Upper lobe of right lung (tissue), 1 donor: ENCODE data around the gene SPIN1. TPM values are rescaled to one million over a fixed set of nuclear protein-coding genes. Genes with fewer than 3 reads are reported as not detected.

Experiments used
- ATAC-seq: fragments of 200-7000 bp; cut with Tn5 transposase; one replicate; pipeline ENCODE4 v1.9.1; 2020; ENCODE audit warnings: mild to moderate bottlenecking, moderate library complexity
- DNase-seq: peaks from one replicate; pipeline ENCODE4 v3.0.0-alpha.2; 2020
- H3K27ac ChIP-seq: fragments of 200-600 bp; one replicate; pipeline ENCODE4 v1.8.0; 2022
- H3K27me3 ChIP-seq: fragments of 200-600 bp; one replicate; pipeline ENCODE4 v1.8.0; 2022; ENCODE audit warnings: mild to moderate bottlenecking
- H3K36me3 ChIP-seq: fragments of 200-600 bp; one replicate; pipeline ENCODE4 v1.8.0; 2022
- H3K4me1 ChIP-seq: fragments of 200-600 bp; one replicate; pipeline ENCODE4 v1.8.0; 2022
- H3K4me3 ChIP-seq: fragments of 200-600 bp; one replicate; pipeline ENCODE4 v1.8.0; 2022; ENCODE audit warnings: mild to moderate bottlenecking
- H3K9me3 ChIP-seq: fragments of 200-600 bp; one replicate; pipeline ENCODE4 v1.8.0; 2022
- CTCF ChIP-seq: fragments of 200-600 bp; IDR thresholded peaks from one replicate; pipeline ENCODE4 v1.8.0; 2022; ENCODE audit warnings: antibody characterized with exemption
- intact Hi-C: fragments of 100-400 bp; cut with DNase I; formaldehyde crosslinking; loops from one replicate; pipeline ENCODE4 v1.11.0; 2022
- total RNA-seq: library from RNA; stranded (reverse); fragmentation: NEBNext Ultra II Directional; extraction: Animal tissue kit (Norgen Biotek cat#: 25700); gene quantifications from one replicate; pipeline ENCODE4 v1.2.1, GENCODE V29; 2021
- donor health status: DM: no; HTN: yes; CAD: no; lungs with severe emphysema.

The SPIN1 gene
- total RNA-seq, 1 donor from 2014 or later: 69.2 TPM

GRCh38 chr9:88521308-88521707 is 133.1 kb downstream of the SPIN1 start:
- no peaks in the 10 kb centered on the region for H3K9me3 ChIP-seq
- DNase-seq: no peak

GRCh38 chr9:88522360-88522759 is 134.1 kb downstream of the SPIN1 start:
- intact Hi-C loops: no loop called here
- no peaks in the 10 kb centered on the region for H3K4me1 ChIP-seq
- H3K9me3 ChIP-seq: no peaks in the 10 kb centered on the region
- no peaks in the 10 kb centered on the region for H3K36me3 ChIP-seq
- no peak overlapping the region for H3K27ac ChIP-seq
- no peak overlapping the region for H3K4me3 ChIP-seq
- no peaks in the 10 kb centered on the region for H3K27me3 ChIP-seq
- no peak for ATAC-seq
- TF ChIP-seq CTCF: no peak
- DNase-seq: no peak

More at GRCh38 chr9:88521308-88521707, 133.1 kb downstream of the SPIN1 start:
- H3K4me1 ChIP-seq: no peaks in the 10 kb centered on the region
- intact Hi-C loops: no loop called here
- ATAC-seq: peak; percentile 65
- no peaks in the 10 kb centered on the region for H3K36me3 ChIP-seq
- H3K27ac ChIP-seq: no peak overlapping the region
- no peak for TF ChIP-seq CTCF
- H3K4me3 ChIP-seq: no peak overlapping the region
- H3K27me3 ChIP-seq: no peaks in the 10 kb centered on the region

GRCh38 chr9:88523056-88523455 is 134.8 kb downstream of the SPIN1 start:
- no peak overlapping the region for H3K27ac ChIP-seq

GRCh38 chr9:88524911-88525310 is 136.7 kb downstream of the SPIN1 start:
- H3K27me3 ChIP-seq: no peaks in the 10 kb centered on the region
- H3K4me1 ChIP-seq: no peaks in the 10 kb centered on the region
- no peaks in the 10 kb centered on the region for H3K9me3 ChIP-seq
- intact Hi-C loops: no loop called here
- no peak for TF ChIP-seq CTCF
- no peak for DNase-seq
- no peaks in the 10 kb centered on the region for H3K36me3 ChIP-seq
- H3K27ac ChIP-seq: no peak overlapping the region
- ATAC-seq: no peak
- H3K4me3 ChIP-seq: no peak overlapping the region

More at GRCh38 chr9:88523056-88523455, 134.8 kb downstream of the SPIN1 start:
- ATAC-seq (no peak), DNase-seq (no peak)
- intact Hi-C loops: no loop called here
- Histone ChIP-seq H3K4me1 (no peaks in the 10 kb centered on the region), H3K9me3 (no peaks in the 10 kb centered on the region), H3K36me3 (no peaks in the 10 kb centered on the region), H3K27me3 (no peaks in the 10 kb centered on the region), H3K4me3 (no peak overlapping the region)
- no peak for TF ChIP-seq CTCF

GRCh38 chr9:88527618-88528017 is 139.4 kb downstream of the SPIN1 start:
- Histone ChIP-seq H3K9me3 (no peaks in the 10 kb centered on the region), H3K4me3 (no peak overlapping the region), H3K27ac (no peak overlapping the region), H3K36me3 (no peaks in the 10 kb centered on the region), H3K4me1 (no peaks in the 10 kb centered on the region), H3K27me3 (no peaks in the 10 kb centered on the region)
- ATAC-seq (no peak), DNase-seq (no peak)
- intact Hi-C loops: no loop called here
- TF ChIP-seq CTCF: no peak

Other genes starting within 250 kb of the SPIN1 start
- not detected for gene SPATA31C2, start 250.0 kb upstream of the SPIN1 start, total RNA-seq
- not detected for gene NXNL2, start 146.7 kb downstream of the SPIN1 start, total RNA-seq